ENCODE results near the gene RGS10.

The RGS10 gene

DNA sequence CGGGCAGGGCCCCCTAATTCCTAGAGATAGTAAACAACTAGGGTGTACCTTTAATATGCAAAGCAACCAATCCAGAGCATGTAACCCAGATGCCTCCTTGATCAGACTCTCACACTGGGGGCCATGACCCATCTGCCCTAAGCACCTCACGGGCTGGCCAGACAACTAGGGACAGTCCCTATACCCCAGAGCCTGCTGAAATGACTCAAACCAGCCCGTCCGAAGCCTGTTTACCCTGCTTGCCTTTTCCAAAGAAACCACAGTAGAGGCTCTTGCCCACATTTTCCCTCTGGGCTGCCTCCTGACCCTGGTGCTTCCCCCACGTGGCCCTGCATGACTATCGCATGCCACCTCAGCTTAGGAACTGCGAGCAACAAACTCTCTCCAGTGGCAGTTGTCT is 46.2 kb downstream of the RGS10 start:
- H3K4me3 ChIP-seq (replicated peaks in 1 of 2; ENCODE audit: low read depth in 2 of 2, low read length in 2 of 2), result no peak overlapping the region
- no peak for DNase-seq (ENCODE audit: low read depth in 2 of 2)
- TF ChIP-seq, protein P1, sequence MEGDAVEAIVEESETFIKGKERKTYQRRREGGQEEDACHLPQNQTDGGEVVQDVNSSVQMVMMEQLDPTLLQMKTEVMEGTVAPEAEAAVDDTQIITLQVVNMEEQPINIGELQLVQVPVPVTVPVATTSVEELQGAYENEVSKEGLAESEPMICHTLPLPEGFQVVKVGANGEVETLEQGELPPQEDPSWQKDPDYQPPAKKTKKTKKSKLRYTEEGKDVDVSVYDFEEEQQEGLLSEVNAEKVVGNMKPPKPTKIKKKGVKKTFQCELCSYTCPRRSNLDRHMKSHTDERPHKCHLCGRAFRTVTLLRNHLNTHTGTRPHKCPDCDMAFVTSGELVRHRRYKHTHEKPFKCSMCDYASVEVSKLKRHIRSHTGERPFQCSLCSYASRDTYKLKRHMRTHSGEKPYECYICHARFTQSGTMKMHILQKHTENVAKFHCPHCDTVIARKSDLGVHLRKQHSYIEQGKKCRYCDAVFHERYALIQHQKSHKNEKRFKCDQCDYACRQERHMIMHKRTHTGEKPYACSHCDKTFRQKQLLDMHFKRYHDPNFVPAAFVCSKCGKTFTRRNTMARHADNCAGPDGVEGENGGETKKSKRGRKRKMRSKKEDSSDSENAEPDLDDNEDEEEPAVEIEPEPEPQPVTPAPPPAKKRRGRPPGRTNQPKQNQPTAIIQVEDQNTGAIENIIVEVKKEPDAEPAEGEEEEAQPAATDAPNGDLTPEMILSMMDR (IDR thresholded peaks at IDR 0.05; ENCODE audit: low read depth, low read length), result no peak

DNA sequence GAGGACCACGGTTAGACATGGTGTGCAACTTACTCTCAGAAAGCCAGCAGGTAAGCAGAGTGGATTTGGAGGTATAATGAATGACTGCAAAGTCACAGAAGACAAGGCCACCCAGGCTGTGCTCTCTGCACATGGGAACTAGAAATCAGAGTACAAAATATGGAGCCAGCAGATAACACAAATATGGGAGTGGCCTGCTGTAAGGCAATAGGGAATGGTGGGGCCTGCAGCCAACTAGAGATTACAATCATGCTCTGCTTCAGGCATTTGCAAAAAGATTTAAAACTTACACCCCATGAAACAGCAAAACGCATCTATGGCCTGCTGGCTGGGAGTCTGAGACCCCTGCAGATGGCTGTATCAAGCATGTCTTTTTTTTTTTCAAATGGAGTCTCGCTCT is 47.0 kb downstream of the RGS10 start:
- TF ChIP-seq, protein P1 (IDR thresholded peaks at IDR 0.05; ENCODE audit: low read depth, low read length), result no peak
- H3K4me3 ChIP-seq (replicated peaks in 1 of 2; ENCODE audit: low read depth in 2 of 2, low read length in 2 of 2), result no peak overlapping the region
- DNase-seq (ENCODE audit: low read depth in 2 of 2), result no peak

DNA sequence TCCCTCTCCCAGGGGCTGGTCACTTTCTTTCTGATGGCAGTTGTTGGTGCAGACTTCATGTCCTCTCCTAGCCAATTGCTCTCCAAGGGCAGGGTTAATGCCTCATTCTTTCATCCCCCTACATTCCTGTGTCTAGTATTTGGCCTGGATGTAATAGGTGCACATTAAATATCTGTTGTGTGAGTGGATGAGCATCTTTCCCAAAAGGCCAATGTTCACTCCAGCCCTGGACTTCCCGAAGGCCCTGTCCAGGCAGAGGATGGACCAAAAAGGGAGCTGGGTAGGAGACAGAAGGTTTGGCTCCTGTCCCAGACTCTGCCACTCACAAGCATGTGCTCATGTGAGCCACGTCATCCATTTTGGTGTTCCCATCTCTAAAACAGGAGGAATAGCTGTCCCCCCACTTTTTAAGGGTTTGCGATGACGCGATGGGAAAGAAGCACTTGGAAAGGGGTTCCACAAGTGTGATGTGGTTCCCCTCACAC is 47.5 kb downstream of the RGS10 start:
- TF ChIP-seq, protein P1 (IDR thresholded peaks at IDR 0.05; ENCODE audit: low read depth, low read length), result no peak
- H3K4me3 ChIP-seq (replicated peaks in 1 of 2; ENCODE audit: low read depth in 2 of 2, low read length in 2 of 2), result no peak overlapping the region
- DNase-seq (ENCODE audit: low read depth in 2 of 2), result no peak

DNA sequence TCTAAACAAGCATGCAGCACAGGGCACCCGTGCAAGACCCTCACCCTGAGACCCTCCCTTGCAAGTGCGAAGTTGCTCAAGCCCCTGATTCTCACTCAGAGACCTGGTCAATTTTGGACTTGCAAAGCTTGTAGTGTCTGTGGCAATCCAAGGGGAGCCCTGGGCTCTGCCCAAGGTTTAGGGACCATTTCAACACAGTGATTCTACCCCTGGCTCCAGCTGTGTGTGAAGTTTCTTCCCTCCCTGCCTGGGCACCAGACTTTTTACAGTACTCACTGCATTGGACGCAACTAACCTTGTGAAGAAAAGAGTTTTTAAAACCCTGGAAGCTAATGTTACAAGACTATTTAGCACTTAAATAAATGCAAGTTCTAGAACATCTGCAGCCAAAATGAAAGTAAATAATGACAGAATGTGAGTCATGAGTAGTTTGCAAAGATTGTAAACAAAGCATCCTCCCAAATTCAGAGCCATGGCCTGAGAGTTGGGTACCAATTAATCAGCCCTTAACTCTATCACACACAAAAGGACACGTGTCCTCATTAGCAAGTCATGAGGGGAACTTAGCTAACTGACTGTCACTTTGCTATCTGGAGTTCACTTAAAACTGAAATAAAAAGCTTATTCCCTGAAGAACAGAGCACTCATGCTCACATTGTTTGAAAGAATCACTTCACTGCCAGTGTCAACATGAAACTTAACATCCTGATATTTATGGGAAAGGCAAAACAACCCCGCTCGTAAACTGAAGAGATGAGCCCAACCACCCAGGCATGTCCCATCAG is 48.1 kb downstream of the RGS10 start:
- H3K4me3 ChIP-seq (replicated peaks in 1 of 2; ENCODE audit: low read depth in 2 of 2, low read length in 2 of 2), result no peak overlapping the region
- TF ChIP-seq, protein P1 (IDR thresholded peaks at IDR 0.05; ENCODE audit: low read depth, low read length), result no peak
- peak in 1 of 2 donors; percentile 30 for DNase-seq (ENCODE audit: low read depth in 2 of 2)

DNA sequence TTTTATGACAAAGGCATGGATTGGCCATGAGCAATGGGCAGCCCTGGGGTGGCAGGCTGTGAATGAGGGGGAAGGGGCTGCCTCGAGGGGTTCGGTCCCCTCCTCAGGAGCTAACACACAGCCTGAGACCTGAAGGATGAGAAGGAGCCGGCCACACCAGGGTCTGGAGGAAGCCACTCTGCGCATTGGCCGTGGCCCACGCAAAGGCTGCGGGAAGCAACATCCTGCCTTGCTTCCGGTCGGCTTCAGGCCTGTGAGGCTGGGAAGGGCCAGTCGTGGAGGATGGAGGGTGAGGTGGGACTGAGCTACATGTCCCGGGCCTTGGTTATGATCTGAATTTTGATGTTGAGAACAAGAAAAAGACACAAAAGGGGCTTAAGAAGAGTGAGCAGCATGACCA is 49.4 kb downstream of the RGS10 start:
- TF ChIP-seq, protein P1 (IDR thresholded peaks at IDR 0.05; ENCODE audit: low read depth, low read length), result no peak
- no peak for DNase-seq (ENCODE audit: low read depth in 2 of 2)
- H3K4me3 ChIP-seq (replicated peaks in 1 of 2; ENCODE audit: low read depth in 2 of 2, low read length in 2 of 2), result no peak overlapping the region

DNA sequence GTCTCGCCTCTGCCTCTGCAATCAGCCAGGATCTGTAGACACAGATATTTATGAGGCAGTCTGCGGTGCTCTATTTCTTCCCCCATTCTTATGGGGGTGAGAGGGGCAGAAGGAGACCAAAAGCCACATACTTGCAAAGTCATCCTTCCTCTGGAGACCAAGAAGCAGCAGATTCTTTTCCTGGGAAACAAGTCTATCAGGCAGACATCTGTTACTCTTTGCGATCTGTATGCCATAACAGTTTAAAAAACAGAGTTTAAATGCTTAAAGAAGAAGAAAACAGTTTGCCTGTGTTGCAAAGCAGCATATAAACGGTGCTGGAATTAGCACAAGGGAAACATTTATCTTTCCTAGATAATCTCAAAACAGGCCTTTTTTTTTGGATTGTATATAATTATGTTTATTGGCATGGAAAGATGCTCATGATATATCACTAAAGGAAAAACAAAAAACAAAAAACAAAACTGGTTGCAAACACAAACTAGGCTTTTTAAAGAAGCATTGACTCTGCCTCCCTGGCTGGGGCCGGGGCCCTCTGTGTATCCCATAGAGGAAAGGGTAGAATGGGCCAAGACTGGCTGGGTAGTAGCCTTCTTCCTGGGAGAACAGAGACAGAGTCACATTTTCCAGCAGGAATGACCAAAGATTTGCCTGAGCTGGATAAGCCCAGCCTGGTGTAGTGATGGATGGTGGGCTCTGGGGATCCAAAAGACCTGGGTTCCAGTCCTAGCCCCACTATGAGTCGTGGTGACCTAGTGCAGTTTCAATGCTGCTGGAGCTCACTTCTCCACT is 50.4 kb downstream of the RGS10 start:
- no peak for DNase-seq (ENCODE audit: low read depth in 2 of 2)
- H3K4me3 ChIP-seq (replicated peaks in 1 of 2; ENCODE audit: low read depth in 2 of 2, low read length in 2 of 2), result no peak overlapping the region
- TF ChIP-seq, protein P1 (IDR thresholded peaks at IDR 0.05; ENCODE audit: low read depth, low read length), result no peak
